HepG2 (cell line): ENCODE data around the gene GDAP1L1. TPM values are rescaled to one million over a fixed set of nuclear protein-coding genes. Genes with fewer than 3 reads are reported as not detected.

Source experiments
- CENPX ChIP-seq: sonication (generic); formaldehyde crosslinking; IDR thresholded peaks from 2 replicates; pipeline ENCODE4 v1.9.0; 2021; ENCODE audit warnings: mild to moderate bottlenecking, missing genetic modification reagents, moderate library complexity
- POLR2A ChIP-seq, 2 experiments: IDR thresholded peaks; 2 replicates each; pipeline ENCODE4 v1.6.1; 2011; ENCODE audit warnings: low read depth in 2 of 2, low read length in 2 of 2, mild to moderate bottlenecking in 1 of 2, moderate library complexity in 1 of 2; ENCODE audit not compliant: insufficient read depth in 1 of 2
- SMYD3 ChIP-seq: sonication (generic); formaldehyde crosslinking; IDR thresholded peaks from 2 replicates; pipeline ENCODE4 v1.8.1; 2023; ENCODE audit warnings: mild to moderate bottlenecking, missing genetic modification reagents
- U2AF2 ChIP-seq: fragments of 200-400 bp; formaldehyde crosslinking; IDR thresholded peaks from 2 replicates; pipeline ENCODE4 v1.6.1; 2017; ENCODE audit warnings: low read depth, mild to moderate bottlenecking, low read length
- YEATS4 ChIP-seq: sonication (generic); formaldehyde crosslinking; IDR thresholded peaks from 2 replicates; pipeline ENCODE4 v1.4.0; 2020; ENCODE audit warnings: missing genetic modification reagents, borderline replicate concordance
- ZC3H4 ChIP-seq: sonication (generic); formaldehyde crosslinking; IDR thresholded peaks from 2 replicates; pipeline ENCODE4 v1.4.0; 2020; ENCODE audit warnings: missing genetic modification reagents, borderline replicate concordance
- ZNF24 ChIP-seq: fragments of 450-650 bp; IDR thresholded peaks from 2 replicates; pipeline ENCODE4 v1.6.1; 2017; ENCODE audit warnings: antibody characterized with exemption, mild to moderate bottlenecking
- ZNF33B ChIP-seq: sonication (generic); formaldehyde crosslinking; IDR thresholded peaks from 2 replicates; pipeline ENCODE4 v1.5.1; 2020; ENCODE audit warnings: mild to moderate bottlenecking, missing genetic modification reagents
- ZNF839 ChIP-seq: sonication (generic); formaldehyde crosslinking; IDR thresholded peaks from 2 replicates; pipeline ENCODE4 v1.4.0; 2020; ENCODE audit warnings: missing genetic modification reagents, mild to moderate bottlenecking, borderline replicate concordance
- ZSCAN29 ChIP-seq: sonication (generic); formaldehyde crosslinking; conservative IDR thresholded peaks from 2 replicates; pipeline ENCODE4 v1.4.0; 2020; ENCODE audit warnings: mild to moderate bottlenecking, missing genetic modification reagents
- polyA plus RNA-seq, 8 experiments: library from polyadenylated mRNA; depleted of rRNA in 3 of 8; stranded (reverse) in 7 of 8; unstranded in 1 of 8; fragments of >200 nt; fragmentation: Illumina TruSeq in 4 of 8; extraction: Trizol in 4 of 8; gene quantifications; 2 replicates each; pipeline versions ENCODE4 v1.2.1 to v1.2.3, GENCODE V29; 2011 to 2016; ENCODE audit warnings: low read depth in 4 of 8, missing spikeins in 1 of 8, mixed read lengths in 1 of 8; ENCODE audit not compliant: insufficient read depth in 1 of 8
- total RNA-seq, 5 experiments: library from RNA; depleted of rRNA; stranded (reverse); fragments of >200 nt; fragmentation: Illumina TruSeq; extraction: Trizol; gene quantifications; 2 replicates each; pipeline ENCODE4 v1.2.3, GENCODE V29; 2016; ENCODE audit warnings: low read depth in 1 of 5
- TF ChIP-seq, protein P1 (sequence below): sonication (generic); formaldehyde crosslinking; IDR thresholded peaks from 2 replicates; pipeline ENCODE4 v1.4.0; 2020; ENCODE audit warnings: missing genetic modification reagents
- TF ChIP-seq, protein P2 (sequence below), 2 experiments: sonication (generic) in 1 of 2; formaldehyde crosslinking in 1 of 2; IDR thresholded peaks; 2 replicates each; pipeline versions ENCODE4 v1.4.0 to v1.6.1; 2018 to 2020; ENCODE audit warnings: missing genetic modification reagents in 2 of 2, borderline replicate concordance in 1 of 2, low read depth in 1 of 2, mild to moderate bottlenecking in 1 of 2, missing biosample characterization in 1 of 2
- TF ChIP-seq, protein P3 (sequence below): sonication (generic); formaldehyde crosslinking; IDR thresholded peaks from 2 replicates; pipeline ENCODE4 v1.4.0; 2020; ENCODE audit warnings: mild to moderate bottlenecking, missing genetic modification reagents
- TF ChIP-seq, protein P4 (sequence below): sonication (generic); formaldehyde crosslinking; IDR thresholded peaks from 2 replicates; pipeline ENCODE4 v1.4.0; 2020; ENCODE audit warnings: mild to moderate bottlenecking, missing genetic modification reagents, borderline replicate concordance

GDAP1L1 gene
- total and polyA plus RNA-seq, 2 of the 13 experiments (the other 11 are each of a cell fraction or from before 2014, with no cell fraction given): 0.04 TPM; not detected in 1

GRCh38 chr20:44247586-44248409, 690 bp downstream of the GDAP1L1 start (continued):
- TF ChIP-seq, protein P1, sequence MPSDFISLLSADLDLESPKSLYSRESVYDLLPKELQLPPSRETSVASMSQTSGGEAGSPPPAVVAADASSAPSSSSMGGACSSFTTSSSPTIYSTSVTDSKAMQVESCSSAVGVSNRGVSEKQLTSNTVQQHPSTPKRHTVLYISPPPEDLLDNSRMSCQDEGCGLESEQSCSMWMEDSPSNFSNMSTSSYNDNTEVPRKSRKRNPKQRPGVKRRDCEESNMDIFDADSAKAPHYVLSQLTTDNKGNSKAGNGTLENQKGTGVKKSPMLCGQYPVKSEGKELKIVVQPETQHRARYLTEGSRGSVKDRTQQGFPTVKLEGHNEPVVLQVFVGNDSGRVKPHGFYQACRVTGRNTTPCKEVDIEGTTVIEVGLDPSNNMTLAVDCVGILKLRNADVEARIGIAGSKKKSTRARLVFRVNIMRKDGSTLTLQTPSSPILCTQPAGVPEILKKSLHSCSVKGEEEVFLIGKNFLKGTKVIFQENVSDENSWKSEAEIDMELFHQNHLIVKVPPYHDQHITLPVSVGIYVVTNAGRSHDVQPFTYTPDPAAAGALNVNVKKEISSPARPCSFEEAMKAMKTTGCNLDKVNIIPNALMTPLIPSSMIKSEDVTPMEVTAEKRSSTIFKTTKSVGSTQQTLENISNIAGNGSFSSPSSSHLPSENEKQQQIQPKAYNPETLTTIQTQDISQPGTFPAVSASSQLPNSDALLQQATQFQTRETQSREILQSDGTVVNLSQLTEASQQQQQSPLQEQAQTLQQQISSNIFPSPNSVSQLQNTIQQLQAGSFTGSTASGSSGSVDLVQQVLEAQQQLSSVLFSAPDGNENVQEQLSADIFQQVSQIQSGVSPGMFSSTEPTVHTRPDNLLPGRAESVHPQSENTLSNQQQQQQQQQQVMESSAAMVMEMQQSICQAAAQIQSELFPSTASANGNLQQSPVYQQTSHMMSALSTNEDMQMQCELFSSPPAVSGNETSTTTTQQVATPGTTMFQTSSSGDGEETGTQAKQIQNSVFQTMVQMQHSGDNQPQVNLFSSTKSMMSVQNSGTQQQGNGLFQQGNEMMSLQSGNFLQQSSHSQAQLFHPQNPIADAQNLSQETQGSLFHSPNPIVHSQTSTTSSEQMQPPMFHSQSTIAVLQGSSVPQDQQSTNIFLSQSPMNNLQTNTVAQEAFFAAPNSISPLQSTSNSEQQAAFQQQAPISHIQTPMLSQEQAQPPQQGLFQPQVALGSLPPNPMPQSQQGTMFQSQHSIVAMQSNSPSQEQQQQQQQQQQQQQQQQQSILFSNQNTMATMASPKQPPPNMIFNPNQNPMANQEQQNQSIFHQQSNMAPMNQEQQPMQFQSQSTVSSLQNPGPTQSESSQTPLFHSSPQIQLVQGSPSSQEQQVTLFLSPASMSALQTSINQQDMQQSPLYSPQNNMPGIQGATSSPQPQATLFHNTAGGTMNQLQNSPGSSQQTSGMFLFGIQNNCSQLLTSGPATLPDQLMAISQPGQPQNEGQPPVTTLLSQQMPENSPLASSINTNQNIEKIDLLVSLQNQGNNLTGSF (CRISPR knock-in tag): peak; percentile 99
- TF ChIP-seq ZNF839 (no peak), CENPX (CRISPR knock-in tag) (no peak), U2AF2 (no peak), SMYD3 (CRISPR knock-in tag) (no peak; the same call in 1 of the 2 replicates), ZSCAN29 (CRISPR knock-in tag) (0 out of 2 replicates have a peak, but pooled peaks have one; percentile 54), ZC3H4 (CRISPR knock-in tag) (no peak; the same call in 1 of the 2 replicates), YEATS4 (CRISPR knock-in tag) (peak; percentile 82), POLR2A (IDR thresholded peaks at IDR 0.05; ENCODE audit: insufficient read depth in 1 of 2, low read depth in 2 of 2, low read length in 2 of 2) (no peak), ZNF24 (peak; percentile 56; the same call in 1 of the 2 replicates), ZNF33B (CRISPR knock-in tag) (peak; percentile 85; the same call in 1 of the 2 replicates)
- TF ChIP-seq, protein P2, sequence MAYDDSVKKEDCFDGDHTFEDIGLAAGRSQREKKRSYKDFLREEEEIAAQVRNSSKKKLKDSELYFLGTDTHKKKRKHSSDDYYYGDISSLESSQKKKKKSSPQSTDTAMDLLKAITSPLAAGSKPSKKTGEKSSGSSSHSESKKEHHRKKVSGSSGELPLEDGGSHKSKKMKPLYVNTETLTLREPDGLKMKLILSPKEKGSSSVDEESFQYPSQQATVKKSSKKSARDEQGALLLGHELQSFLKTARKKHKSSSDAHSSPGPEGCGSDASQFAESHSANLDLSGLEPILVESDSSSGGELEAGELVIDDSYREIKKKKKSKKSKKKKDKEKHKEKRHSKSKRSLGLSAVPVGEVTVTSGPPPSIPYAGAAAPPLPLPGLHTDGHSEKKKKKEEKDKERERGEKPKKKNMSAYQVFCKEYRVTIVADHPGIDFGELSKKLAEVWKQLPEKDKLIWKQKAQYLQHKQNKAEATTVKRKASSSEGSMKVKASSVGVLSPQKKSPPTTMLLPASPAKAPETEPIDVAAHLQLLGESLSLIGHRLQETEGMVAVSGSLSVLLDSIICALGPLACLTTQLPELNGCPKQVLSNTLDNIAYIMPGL (CRISPR knock-in tag; IDR thresholded peaks at IDR 0.05; ENCODE audit: borderline replicate concordance in 1 of 2, low read depth in 1 of 2): peak; percentile 80 to 82
- TF ChIP-seq, protein P3, sequence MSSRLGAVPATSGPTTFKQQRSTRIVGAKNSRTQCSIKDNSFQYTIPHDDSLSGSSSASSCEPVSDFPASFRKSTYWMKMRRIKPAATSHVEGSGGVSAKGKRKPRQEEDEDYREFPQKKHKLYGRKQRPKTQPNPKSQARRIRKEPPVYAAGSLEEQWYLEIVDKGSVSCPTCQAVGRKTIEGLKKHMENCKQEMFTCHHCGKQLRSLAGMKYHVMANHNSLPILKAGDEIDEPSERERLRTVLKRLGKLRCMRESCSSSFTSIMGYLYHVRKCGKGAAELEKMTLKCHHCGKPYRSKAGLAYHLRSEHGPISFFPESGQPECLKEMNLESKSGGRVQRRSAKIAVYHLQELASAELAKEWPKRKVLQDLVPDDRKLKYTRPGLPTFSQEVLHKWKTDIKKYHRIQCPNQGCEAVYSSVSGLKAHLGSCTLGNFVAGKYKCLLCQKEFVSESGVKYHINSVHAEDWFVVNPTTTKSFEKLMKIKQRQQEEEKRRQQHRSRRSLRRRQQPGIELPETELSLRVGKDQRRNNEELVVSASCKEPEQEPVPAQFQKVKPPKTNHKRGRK (CRISPR knock-in tag): no peak
- TF ChIP-seq, protein P4, sequence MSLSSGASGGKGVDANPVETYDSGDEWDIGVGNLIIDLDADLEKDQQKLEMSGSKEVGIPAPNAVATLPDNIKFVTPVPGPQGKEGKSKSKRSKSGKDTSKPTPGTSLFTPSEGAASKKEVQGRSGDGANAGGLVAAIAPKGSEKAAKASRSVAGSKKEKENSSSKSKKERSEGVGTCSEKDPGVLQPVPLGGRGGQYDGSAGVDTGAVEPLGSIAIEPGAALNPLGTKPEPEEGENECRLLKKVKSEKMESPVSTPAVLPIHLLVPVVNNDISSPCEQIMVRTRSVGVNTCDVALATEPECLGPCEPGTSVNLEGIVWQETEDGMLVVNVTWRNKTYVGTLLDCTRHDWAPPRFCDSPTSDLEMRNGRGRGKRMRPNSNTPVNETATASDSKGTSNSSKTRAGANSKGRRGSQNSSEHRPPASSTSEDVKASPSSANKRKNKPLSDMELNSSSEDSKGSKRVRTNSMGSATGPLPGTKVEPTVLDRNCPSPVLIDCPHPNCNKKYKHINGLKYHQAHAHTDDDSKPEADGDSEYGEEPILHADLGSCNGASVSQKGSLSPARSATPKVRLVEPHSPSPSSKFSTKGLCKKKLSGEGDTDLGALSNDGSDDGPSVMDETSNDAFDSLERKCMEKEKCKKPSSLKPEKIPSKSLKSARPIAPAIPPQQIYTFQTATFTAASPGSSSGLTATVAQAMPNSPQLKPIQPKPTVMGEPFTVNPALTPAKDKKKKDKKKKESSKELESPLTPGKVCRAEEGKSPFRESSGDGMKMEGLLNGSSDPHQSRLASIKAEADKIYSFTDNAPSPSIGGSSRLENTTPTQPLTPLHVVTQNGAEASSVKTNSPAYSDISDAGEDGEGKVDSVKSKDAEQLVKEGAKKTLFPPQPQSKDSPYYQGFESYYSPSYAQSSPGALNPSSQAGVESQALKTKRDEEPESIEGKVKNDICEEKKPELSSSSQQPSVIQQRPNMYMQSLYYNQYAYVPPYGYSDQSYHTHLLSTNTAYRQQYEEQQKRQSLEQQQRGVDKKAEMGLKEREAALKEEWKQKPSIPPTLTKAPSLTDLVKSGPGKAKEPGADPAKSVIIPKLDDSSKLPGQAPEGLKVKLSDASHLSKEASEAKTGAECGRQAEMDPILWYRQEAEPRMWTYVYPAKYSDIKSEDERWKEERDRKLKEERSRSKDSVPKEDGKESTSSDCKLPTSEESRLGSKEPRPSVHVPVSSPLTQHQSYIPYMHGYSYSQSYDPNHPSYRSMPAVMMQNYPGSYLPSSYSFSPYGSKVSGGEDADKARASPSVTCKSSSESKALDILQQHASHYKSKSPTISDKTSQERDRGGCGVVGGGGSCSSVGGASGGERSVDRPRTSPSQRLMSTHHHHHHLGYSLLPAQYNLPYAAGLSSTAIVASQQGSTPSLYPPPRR (CRISPR knock-in tag): peak; percentile 62; the same call in 1 of the 2 replicates
